Gastrocnemius medialis (tissue), 4 donors: ENCODE measurements around the gene GANC. TPM values are rescaled to one million over a fixed set of nuclear protein-coding genes. Genes with fewer than 3 reads are reported as not detected.

ENCODE experiments used
- ATAC-seq, 2 donors: fragments of 150-250 bp; one replicate each; pipeline ENCODE4 v1.9.1; 2016
- DNase-seq, 2 donors: peaks; one replicate each; pipeline ENCODE4 v3.0.0-alpha.2; 2019
- H3K27ac ChIP-seq, 4 donors: fragments of 200-600 bp; sonication (generic); 1 replicate in 1 of 4; 2 replicates in 3 of 4; pipeline ENCODE4 v1.5.1; 2016 to 2018; ENCODE audit warnings: mild to moderate bottlenecking in 2 of 4, moderate library complexity in 1 of 4
- H3K27me3 ChIP-seq, 3 donors: fragments of 200-600 bp; sonication (generic) in 2 of 3; 1 replicate in 1 of 3; 2 replicates in 2 of 3; pipeline versions ENCODE4 v1.5.1 to v1.6.0; 2016 to 2019; ENCODE audit warnings: mild to moderate bottlenecking in 1 of 3, moderate library complexity in 1 of 3
- H3K36me3 ChIP-seq, 2 donors: fragments of 200-600 bp; sonication (generic) in 1 of 2; one replicate each; pipeline ENCODE4 v1.5.1; 2017 to 2018
- H3K4me1 ChIP-seq, 2 donors: fragments of 200-600 bp; sonication (generic) in 1 of 2; one replicate each; pipeline ENCODE4 v1.5.1; 2016 to 2017; ENCODE audit warnings: mild to moderate bottlenecking in 2 of 2
- H3K4me3 ChIP-seq, 4 donors: fragments of 200-600 bp; sonication (generic) in 3 of 4; 1 replicate in 1 of 4; 2 replicates in 3 of 4; pipeline ENCODE4 v1.5.1; 2016 to 2019; ENCODE audit warnings: mild to moderate bottlenecking in 2 of 4
- H3K9me3 ChIP-seq, 3 donors: fragments of 200-600 bp; sonication (generic) in 2 of 3; 1 replicate in 1 of 3; 2 replicates in 2 of 3; pipeline ENCODE4 v1.5.1; 2016 to 2019
- CTCF ChIP-seq, 5 experiments: fragments of 450-650 bp in 3 of 5; fragments of 200-600 bp in 2 of 5; sonication (generic) in 2 of 5; IDR thresholded peaks in 4 of 5; conservative IDR thresholded peaks in 1 of 5; 1 replicate in 4 of 5; 2 replicates in 1 of 5; pipeline ENCODE4 v1.5.1; 2016 to 2019; ENCODE audit warnings: antibody characterized with exemption in 5 of 5, mild to moderate bottlenecking in 3 of 5, moderate library complexity in 3 of 5
- POLR2A ChIP-seq, 2 donors: fragments of 450-650 bp; IDR thresholded peaks; one replicate each; pipeline ENCODE4 v1.6.1; 2017; ENCODE audit warnings: antibody characterized with exemption in 2 of 2, mild to moderate bottlenecking in 2 of 2, moderate library complexity in 2 of 2
- in situ Hi-C, 4 donors: fragments of 200-750 bp; cut with MboI; loops; one replicate each; pipeline versions ENCODE4 v1.15.0 to v1.8.0; 2017; ENCODE audit warnings: low sequenced_read_pairs in 4 of 4
- intact Hi-C: fragments of 100-400 bp; cut with DNase I; formaldehyde crosslinking; loops from one replicate; pipeline ENCODE4 v1.15.1; 2023; ENCODE audit warnings: low total_unique reads
- total RNA-seq, 4 donors: library from RNA; depleted of rRNA; stranded (reverse); fragments of >200 nt; gene quantifications; one replicate each; pipeline versions ENCODE4 v1.1.0 to v1.2.3, GENCODE V29; 2016

The GANC gene
- total RNA-seq, 4 donors from 2014 or later = 5.9 to 26.3 (median 11.9) TPM

DNA sequence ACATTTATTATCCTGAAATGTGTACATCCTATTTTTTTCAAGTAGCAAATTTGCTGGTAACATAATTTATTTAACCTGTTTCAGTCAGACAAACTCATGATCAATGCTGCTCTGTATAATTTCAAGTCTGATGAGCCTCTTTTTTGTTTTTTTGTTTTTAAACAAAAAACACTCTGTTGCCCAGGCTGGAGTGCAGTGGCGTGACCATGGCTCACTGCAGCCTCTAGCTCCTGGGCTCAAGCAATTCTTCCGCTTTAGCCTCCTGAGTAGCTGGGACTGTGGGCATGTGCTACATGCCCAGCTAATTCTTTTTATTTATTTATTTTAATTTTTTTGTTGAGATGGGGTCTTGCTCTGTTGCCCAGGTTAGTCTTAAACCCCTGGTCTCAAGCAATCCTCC is 46.2 kb downstream of the GANC start:
- ATAC-seq = no peak
- no peak overlapping the region for H3K4me3 ChIP-seq
- H3K9me3 ChIP-seq = no peaks in the 10 kb centered on the region
- no peaks in the 10 kb centered on the region for H3K27me3 ChIP-seq
- in situ Hi-C loops = no loop called here
- DNase-seq = no peak
- no peak overlapping the region for H3K27ac ChIP-seq
- intact Hi-C loops = loop anchor here (10.0 kb wide), 2 partner anchors 124 to 426 kb away; no protein-coding TSS in a partner anchor
- peaks cover 8 to 21% of the 10 kb centered on the region in 2 donors for H3K4me1 ChIP-seq
- no peak for TF ChIP-seq CTCF (IDR thresholded peaks at IDR 0.05 in 4 of 5, conservative IDR thresholded peaks at IDR 0.05 in 1 of 5)
- TF ChIP-seq POLR2A (IDR thresholded peaks at IDR 0.05) = no peak
- no peaks in the 10 kb centered on the region for H3K36me3 ChIP-seq

DNA sequence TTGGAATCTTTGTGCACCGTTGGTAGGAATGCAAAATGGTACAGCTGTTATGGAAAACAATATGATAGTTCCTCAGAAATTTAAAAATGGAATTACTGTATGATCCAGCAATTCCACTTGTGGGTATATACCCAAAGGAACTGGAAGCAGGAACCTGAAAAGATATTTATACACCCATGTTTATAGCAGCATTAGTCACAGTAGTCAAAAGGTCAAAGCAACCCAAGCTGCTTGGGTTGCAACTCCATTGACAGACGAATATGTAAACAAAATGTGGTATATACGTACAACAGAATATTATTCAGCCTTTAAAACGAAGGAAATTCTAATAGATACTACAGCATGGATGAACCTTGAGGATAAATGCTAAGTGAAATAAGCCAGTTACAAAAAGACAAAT is 51.3 kb downstream of the GANC start:
- intact Hi-C loops = loop anchor here (5.0 kb wide), 1 partner anchor 52 kb away; the partner anchor contains the start of genes GANC and TMEM87A
- peaks cover 14 to 15% of the 10 kb centered on the region in 2 donors for H3K4me1 ChIP-seq
- peak in 1 of 2 donors; percentile 20 for DNase-seq
- no peaks in the 10 kb centered on the region for H3K9me3 ChIP-seq
- TF ChIP-seq CTCF (IDR thresholded peaks at IDR 0.05 in 4 of 5, conservative IDR thresholded peaks at IDR 0.05 in 1 of 5) (no peak), POLR2A (IDR thresholded peaks at IDR 0.05) (no peak)
- ATAC-seq = peak; percentile 94 to 97
- H3K36me3 ChIP-seq = peaks cover 0 to 23% of the 10 kb centered on the region in 2 donors
- H3K27ac ChIP-seq = peak overlapping the region; percentile 63 to 85 (median 72)
- in situ Hi-C loops = no loop called here
- no peak overlapping the region for H3K4me3 ChIP-seq
- H3K27me3 ChIP-seq = no peaks in the 10 kb centered on the region

DNA sequence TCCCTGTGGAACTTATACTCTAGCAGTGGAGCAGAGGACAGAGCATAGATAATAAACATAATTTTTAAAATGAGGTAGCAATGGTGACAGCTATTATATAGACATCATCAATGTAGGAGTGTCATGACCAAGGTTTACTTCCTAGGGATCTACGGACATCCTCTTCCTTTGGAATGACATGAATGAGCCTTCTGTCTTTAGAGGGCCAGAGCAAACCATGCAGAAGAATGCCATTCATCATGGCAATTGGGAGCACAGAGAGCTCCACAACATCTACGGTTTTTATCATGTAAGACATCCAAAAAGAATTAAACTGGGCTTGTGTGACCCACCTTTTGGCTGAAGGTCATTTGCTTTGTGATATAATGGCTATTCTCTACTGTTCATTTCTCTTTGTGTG is 56.2 kb downstream of the GANC start:
- no peak for DNase-seq
- Histone ChIP-seq H3K9me3 (no peaks in the 10 kb centered on the region), H3K27me3 (no peaks in the 10 kb centered on the region), H3K36me3 (peaks cover 0 to 23% of the 10 kb centered on the region in 2 donors), H3K4me3 (no peak overlapping the region), H3K4me1 (peaks cover 30 to 36% of the 10 kb centered on the region in 2 donors), H3K27ac (peak overlapping the region; percentile 84 to 90 (median 87))
- TF ChIP-seq POLR2A (IDR thresholded peaks at IDR 0.05) (no peak), CTCF (IDR thresholded peaks at IDR 0.05 in 4 of 5, conservative IDR thresholded peaks at IDR 0.05 in 1 of 5) (no peak)
- in situ Hi-C loops (no loop called here), intact Hi-C loops (no loop called here)
- no peak for ATAC-seq

GRCh38 chr15:42329992-42330391 is 57.0 kb downstream of the GANC start:
- DNase-seq (no peak), ATAC-seq (no peak)
- intact Hi-C loops = loop anchor here (2.0 to 5.0 kb wide), 3 partner anchors 29 to 142 kb away; partner anchors contain the start of gene CAPN3
- Histone ChIP-seq H3K36me3 (peaks cover 0 to 27% of the 10 kb centered on the region in 2 donors), H3K9me3 (no peaks in the 10 kb centered on the region), H3K4me3 (no peak overlapping the region), H3K27me3 (no peaks in the 10 kb centered on the region), H3K27ac (peak overlapping the region; percentile 84 to 90 (median 87)), H3K4me1 (peaks cover 23 to 30% of the 10 kb centered on the region in 2 donors)
- in situ Hi-C loops = no loop called here
- no peak for TF ChIP-seq CTCF (IDR thresholded peaks at IDR 0.05 in 4 of 5, conservative IDR thresholded peaks at IDR 0.05 in 1 of 5)
- TF ChIP-seq POLR2A (IDR thresholded peaks at IDR 0.05) = no peak

- DNase-seq = peak; percentile 64 to 74
- H3K4me3 ChIP-seq = no peak overlapping the region
- H3K27me3 ChIP-seq = no peaks in the 10 kb centered on the region
- H3K4me1 ChIP-seq = peaks cover 23 to 30% of the 10 kb centered on the region in 2 donors
- TF ChIP-seq CTCF (IDR thresholded peaks at IDR 0.05 in 4 of 5, conservative IDR thresholded peaks at IDR 0.05 in 1 of 5) (no peak), POLR2A (IDR thresholded peaks at IDR 0.05) (no peak)
- H3K9me3 ChIP-seq = no peaks in the 10 kb centered on the region
- peak overlapping the region; percentile 84 to 90 (median 87) for H3K27ac ChIP-seq
- in situ Hi-C loops = no loop called here
- peaks cover 0 to 25% of the 10 kb centered on the region in 2 donors for H3K36me3 ChIP-seq
- intact Hi-C loops = loop anchor here (2.0 to 5.0 kb wide), 3 partner anchors 28 to 141 kb away; partner anchors contain the start of gene CAPN3
- peak; percentile 99 for ATAC-seq
Observed at GRCh38 chr15:42331235-42331634, 58.2 kb downstream of the GANC start.
